Liver (tissue), 9 donors: ENCODE results near the gene GARIN5A. TPM values are rescaled to one million over a fixed set of nuclear protein-coding genes. Genes with fewer than 3 reads are reported as not detected.

Experiments used
- DNase-seq: peaks from one replicate; pipeline ENCODE4 v3.0.0-alpha.2; 2017; ENCODE audit warnings: low spot score
- H3K27ac ChIP-seq, 2 donors: one replicate each; pipeline ENCODE4 v1.7.0; 2013; ENCODE audit warnings: inconsistent platforms in 2 of 2, low read length in 2 of 2, control low read depth in 1 of 2, low read depth in 1 of 2, mild to moderate bottlenecking in 1 of 2
- H3K27me3 ChIP-seq, 4 donors: one replicate each; pipeline versions ENCODE4 v1.6.1 to v1.7.0; 2013; ENCODE audit warnings: low read length in 3 of 4, inconsistent platforms in 1 of 4, mild to moderate bottlenecking in 1 of 4, moderate library complexity in 1 of 4; ENCODE audit not compliant: control insufficient read depth in 4 of 4, insufficient read depth in 4 of 4
- H3K36me3 ChIP-seq, 4 donors: one replicate each; pipeline versions ENCODE4 v1.6.1 to v1.7.0; 2013; ENCODE audit warnings: low read length in 3 of 4, mild to moderate bottlenecking in 3 of 4, low read depth in 1 of 4, moderate library complexity in 1 of 4; ENCODE audit not compliant: control insufficient read depth in 4 of 4, insufficient read depth in 3 of 4
- H3K4me1 ChIP-seq, 4 donors: one replicate each; pipeline versions ENCODE4 v1.6.1 to v1.7.0; 2013; ENCODE audit warnings: low read length in 3 of 4, mild to moderate bottlenecking in 3 of 4, moderate library complexity in 1 of 4; ENCODE audit not compliant: control insufficient read depth in 4 of 4, insufficient read depth in 4 of 4
- H3K4me3 ChIP-seq, 3 donors: one replicate each; pipeline versions ENCODE4 v1.6.1 to v1.7.0; 2013; ENCODE audit warnings: low read length in 3 of 3, control low read depth in 1 of 3, low read depth in 1 of 3, mild to moderate bottlenecking in 1 of 3
- H3K9ac ChIP-seq, 2 donors: one replicate each; pipeline ENCODE4 v1.7.0; 2013; ENCODE audit warnings: low read length in 2 of 2, mild to moderate bottlenecking in 2 of 2, moderate library complexity in 2 of 2, control low read depth in 1 of 2, low read depth in 1 of 2
- H3K9me3 ChIP-seq, 4 donors: one replicate each; pipeline versions ENCODE4 v1.6.1 to v1.7.0; 2013; ENCODE audit warnings: low read length in 3 of 4; ENCODE audit not compliant: control insufficient read depth in 4 of 4
- ATF3 ChIP-seq: IDR thresholded peaks from 2 replicates; pipeline ENCODE4 v1.6.1; 2016; ENCODE audit warnings: antibody characterized with exemption
- CTCF ChIP-seq: fragments of 150-350 bp; IDR thresholded peaks from 2 replicates; pipeline ENCODE4 v1.5.1; 2017; ENCODE audit warnings: improper control_type of control experiment, low read depth, low read length; ENCODE audit not compliant: missing input control
- EGR1 ChIP-seq, 2 donors: IDR thresholded peaks; 2 replicates each; pipeline ENCODE4 v1.6.1; 2016 to 2018; ENCODE audit warnings: antibody characterized with exemption in 2 of 2, low read depth in 2 of 2
- FOXA1 ChIP-seq: IDR thresholded peaks from 2 replicates; pipeline ENCODE4 v1.6.1; 2016; ENCODE audit warnings: antibody characterized with exemption
- FOXA2 ChIP-seq: IDR thresholded peaks from 2 replicates; pipeline ENCODE4 v1.6.1; 2016; ENCODE audit warnings: antibody characterized with exemption
- GABPA ChIP-seq, 2 donors: IDR thresholded peaks in 1 of 2; conservative IDR thresholded peaks in 1 of 2; 2 replicates each; pipeline ENCODE4 v1.6.1; 2016; ENCODE audit warnings: antibody characterized with exemption in 2 of 2, mild to moderate bottlenecking in 1 of 2, moderate library complexity in 1 of 2
- HNF4A ChIP-seq, 2 donors: conservative IDR thresholded peaks; 2 replicates each; pipeline ENCODE4 v1.6.1; 2016; ENCODE audit warnings: antibody characterized with exemption in 2 of 2, mild to moderate bottlenecking in 2 of 2
- HNF4G ChIP-seq: IDR thresholded peaks from 2 replicates; pipeline ENCODE4 v1.6.1; 2016; ENCODE audit warnings: antibody characterized with exemption
- JUND ChIP-seq, 2 donors: IDR thresholded peaks; 2 replicates each; pipeline ENCODE4 v1.6.1; 2016; ENCODE audit warnings: antibody characterized with exemption in 2 of 2
- MAX ChIP-seq: IDR thresholded peaks from 2 replicates; pipeline ENCODE4 v1.6.1; 2016; ENCODE audit warnings: antibody characterized with exemption
- NR2F2 ChIP-seq: IDR thresholded peaks from 2 replicates; pipeline ENCODE4 v1.6.1; 2016; ENCODE audit warnings: antibody characterized with exemption
- RAD21 ChIP-seq, 2 donors: IDR thresholded peaks; 2 replicates each; pipeline ENCODE4 v1.6.1; 2016; ENCODE audit warnings: antibody characterized with exemption in 2 of 2, mild to moderate bottlenecking in 2 of 2
- REST ChIP-seq: IDR thresholded peaks from 2 replicates; pipeline ENCODE4 v1.6.1; 2016; ENCODE audit warnings: antibody characterized with exemption, mild to moderate bottlenecking
- RXRA ChIP-seq, 2 donors: IDR thresholded peaks; 2 replicates each; pipeline ENCODE4 v1.6.1; 2017 to 2018; ENCODE audit warnings: antibody characterized with exemption in 2 of 2, mild to moderate bottlenecking in 1 of 2
- SP1 ChIP-seq: IDR thresholded peaks from 2 replicates; pipeline ENCODE4 v1.6.1; 2018; ENCODE audit warnings: antibody characterized with exemption, mild to moderate bottlenecking
- TAF1 ChIP-seq: conservative IDR thresholded peaks from 2 replicates; pipeline ENCODE4 v1.6.1; 2016; ENCODE audit warnings: antibody characterized with exemption, mild to moderate bottlenecking
- YY1 ChIP-seq: IDR thresholded peaks from 2 replicates; pipeline ENCODE4 v1.6.1; 2016; ENCODE audit warnings: antibody characterized with exemption, mild to moderate bottlenecking
- ZBTB33 ChIP-seq: IDR thresholded peaks from 2 replicates; pipeline ENCODE4 v1.6.1; 2016; ENCODE audit warnings: antibody characterized with exemption
- WGBS: extraction: QIAGEN DNeasy Blood & Tissue Kit; methylation state at CpG from one replicate; pipeline ENCODE4 v1.1.7; 2013; 5-methylcytosine and 5-hydroxymethylcytosine counted together
- polyA plus RNA-seq, 2 donors: library from polyadenylated mRNA; stranded (reverse) in 1 of 2; unstranded in 1 of 2; fragments of 200-250 nt in 1 of 2; fragments of >200 nt in 1 of 2; fragmentation: Nextera tagmentation in 1 of 2; extraction: Ambion mirVana in 1 of 2; gene quantifications; one replicate each; pipeline versions ENCODE4 v1.2.1 to v1.2.3, GENCODE V29; 2013 to 2015
- total RNA-seq, 2 donors: library from RNA; depleted of rRNA; stranded (reverse); fragments of >200 nt; gene quantifications; one replicate each; pipeline ENCODE4 v1.2.3, GENCODE V29; 2014
- donor health status: healthy.
- donor health status: healthy.
- donor health status: healthy.
- donor health status: healthy.
- donor health status: healthy.

GARIN5A gene
- total and polyA plus RNA-seq, 4 donors: 0.42 to 1.7 (median 1.1) TPM

GRCh38 chr19:50455992-50456391 is 20.7 kb downstream of the GARIN5A start:
- no peak for DNase-seq
- Histone ChIP-seq H3K36me3 (no peaks in the 10 kb centered on the region), H3K9me3 (no peaks in the 10 kb centered on the region), H3K4me3 (no peak overlapping the region), H3K4me1 (no peaks in the 10 kb centered on the region), H3K9ac (no peak overlapping the region), H3K27ac (no peak overlapping the region), H3K27me3 (peaks cover 0 to 2% (median 0%) of the 10 kb centered on the region in 4 donors)
- 71% methylated on average over 2 of the region's 2 CpGs for WGBS
- TF ChIP-seq FOXA1: no peak
- TF ChIP-seq GABPA (IDR thresholded peaks at IDR 0.05 in 1 of 2, conservative IDR thresholded peaks at IDR 0.05 in 1 of 2): no peak
- TF ChIP-seq HNF4G: no peak

- no peaks in the 10 kb centered on the region for H3K9me3 ChIP-seq
- H3K4me3 ChIP-seq: no peak overlapping the region
- H3K9ac ChIP-seq: no peak overlapping the region
- no peak overlapping the region for H3K27ac ChIP-seq
- H3K4me1 ChIP-seq: no peaks in the 10 kb centered on the region
- H3K36me3 ChIP-seq: no peaks in the 10 kb centered on the region
- no peaks in the 10 kb centered on the region for H3K27me3 ChIP-seq
- no peak for DNase-seq
- TF ChIP-seq HNF4G (no peak), HNF4A (conservative IDR thresholded peaks at IDR 0.05) (no peak), NR2F2 (no peak), TAF1 (no peak), ZBTB33 (no peak), MAX (no peak), CTCF (no peak), RXRA (IDR thresholded peaks at IDR 0.05) (no peak), ATF3 (no peak), SP1 (no peak), JUND (IDR thresholded peaks at IDR 0.05) (no peak), FOXA2 (no peak), RAD21 (IDR thresholded peaks at IDR 0.05) (no peak)
- 93% methylated on average over 3 of the region's 3 CpGs for WGBS
These were observed 23.4 kb downstream of the GARIN5A start for GRCh38 chr19:50453243-50453642.

GRCh38 chr19:50451223-50451534 is 25.5 kb downstream of the GARIN5A start:
- Histone ChIP-seq H3K27ac (no peak overlapping the region), H3K4me1 (no peaks in the 10 kb centered on the region), H3K4me3 (no peak overlapping the region), H3K9me3 (no peaks in the 10 kb centered on the region), H3K9ac (no peak overlapping the region), H3K36me3 (no peaks in the 10 kb centered on the region), H3K27me3 (no peaks in the 10 kb centered on the region)
- WGBS: 47% methylated on average over 13 of the region's 13 CpGs
- no peak for DNase-seq
- no peak for TF ChIP-seq SP1
- no peak for TF ChIP-seq TAF1
- TF ChIP-seq NR2F2: no peak
- TF ChIP-seq REST: no peak
- TF ChIP-seq GABPA (IDR thresholded peaks at IDR 0.05 in 1 of 2, conservative IDR thresholded peaks at IDR 0.05 in 1 of 2): no peak
- no peak for TF ChIP-seq JUND (IDR thresholded peaks at IDR 0.05)
- no peak for TF ChIP-seq FOXA2
- TF ChIP-seq HNF4A (conservative IDR thresholded peaks at IDR 0.05): no peak
- no peak for TF ChIP-seq YY1
- TF ChIP-seq EGR1 (IDR thresholded peaks at IDR 0.05; ENCODE audit: low read depth in 2 of 2): no peak
- no peak for TF ChIP-seq FOXA1
- TF ChIP-seq RXRA (IDR thresholded peaks at IDR 0.05): no peak
- TF ChIP-seq HNF4G: no peak
- TF ChIP-seq RAD21 (IDR thresholded peaks at IDR 0.05): no peak
- no peak for TF ChIP-seq ATF3
- TF ChIP-seq MAX: no peak
